Muscle of arm (tissue), 14 donors: ENCODE measurements around the gene SPACA9. TPM values are rescaled to one million over a fixed set of nuclear protein-coding genes. Genes with fewer than 3 reads are reported as not detected.

Experiments
- DNase-seq: peaks from one replicate; pipeline ENCODE4 v3.0.0-alpha.2; 2013
- long read RNA-seq, 11 donors: transcript quantifications; one replicate each; lab custom pipeline, GENCODE V29; 2026
- polyA plus RNA-seq, 12 donors: library from polyadenylated mRNA; unstranded; fragments of 120-200 nt; gene quantifications; one replicate each; pipeline ENCODE4 v1.2.1, GENCODE V29; 2013; ENCODE audit not compliant: insufficient read length in 12 of 12

The SPACA9 gene
- polyA plus RNA-seq: 1 to 10 TPM in 11 of 12 donors, not detected in 1; 1.6 to 6.5 (median 3.1) TPM
- long read RNA-seq, donor 1, partial matches to known transcripts: 0 of 2 reads
- long read RNA-seq, donor 1, other reads (novel, unspliced or antisense): 0 of 2 reads
- long read RNA-seq, donor 2: 0 reads
- long read RNA-seq, donor 3: 0 reads
- long read RNA-seq, donor 4, partial matches to known transcripts: 0 of 1 reads
- long read RNA-seq, donor 4, other reads (novel, unspliced or antisense): 0 of 1 reads
- long read RNA-seq, donor 5: 0 reads
- long read RNA-seq, donor 6, partial matches to known transcripts: 0 of 1 reads
- long read RNA-seq, donor 6, other reads (novel, unspliced or antisense): 0 of 1 reads
- long read RNA-seq, donor 7: 0 reads
- long read RNA-seq, donor 8: 0 reads
- long read RNA-seq, donor 9, partial matches to known transcripts: 0 of 3 reads
- long read RNA-seq, donor 9, other reads (novel, unspliced or antisense): 0 of 3 reads
- long read RNA-seq, donor 10, partial matches to known transcripts: 0 of 2 reads
- long read RNA-seq, donor 10, other reads (novel, unspliced or antisense): 0 of 2 reads
- long read RNA-seq, donor 11, partial matches to known transcripts: 0 of 1 reads
- long read RNA-seq, donor 11, other reads (novel, unspliced or antisense): 0 of 1 reads

DNA sequence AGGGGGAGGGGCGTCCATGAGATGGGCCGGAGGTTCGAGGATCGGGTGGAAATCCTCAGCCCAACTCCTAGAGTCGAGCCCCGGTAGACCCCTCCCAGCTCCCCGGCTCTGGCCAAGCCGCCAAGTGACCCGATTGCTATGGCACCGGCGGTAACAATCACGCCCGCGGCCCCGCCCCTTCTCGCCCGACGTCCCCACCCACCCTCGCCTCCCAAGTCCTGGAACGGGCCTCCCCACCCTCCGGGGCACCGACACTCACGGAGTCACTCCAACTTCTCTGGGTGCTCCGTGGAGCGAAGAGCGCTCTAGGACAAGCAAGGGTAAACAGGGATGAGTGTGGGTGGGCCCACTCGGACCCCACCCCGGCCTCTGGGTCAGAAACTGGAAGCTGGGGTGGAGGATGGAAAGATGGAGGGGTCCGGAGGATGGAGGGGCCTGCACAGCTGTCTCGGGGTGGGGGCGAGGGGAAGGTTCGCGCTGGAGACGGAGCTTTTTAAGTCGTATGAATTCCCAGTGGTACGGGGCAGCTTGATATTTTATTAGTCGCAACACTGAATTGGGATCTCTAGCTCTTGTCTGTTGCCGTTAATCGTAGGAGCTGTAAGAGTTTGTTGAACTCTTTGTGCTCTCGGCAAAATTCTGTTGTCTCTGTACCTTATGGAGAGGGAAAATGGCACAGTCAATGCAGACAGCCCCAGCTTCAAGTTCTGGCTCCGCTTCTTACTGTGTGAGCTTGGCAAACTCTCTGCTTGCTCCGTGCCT is at the start of gene SPACA9:
TSS of gene SPACA9 (plus strand) at position 204 of the 762 bp plus-strand sequence. CDS start 5,050 bp downstream, outside the sequence.
- peak; percentile 67 for DNase-seq

- no peak for DNase-seq
Observed at GRCh38 chr9:132832171-132832881, 46.4 kb upstream of the SPACA9 start.

GRCh38 chr9:132833550-132834121 is 45.1 kb upstream of the SPACA9 start:
- no peak for DNase-seq

DNA sequence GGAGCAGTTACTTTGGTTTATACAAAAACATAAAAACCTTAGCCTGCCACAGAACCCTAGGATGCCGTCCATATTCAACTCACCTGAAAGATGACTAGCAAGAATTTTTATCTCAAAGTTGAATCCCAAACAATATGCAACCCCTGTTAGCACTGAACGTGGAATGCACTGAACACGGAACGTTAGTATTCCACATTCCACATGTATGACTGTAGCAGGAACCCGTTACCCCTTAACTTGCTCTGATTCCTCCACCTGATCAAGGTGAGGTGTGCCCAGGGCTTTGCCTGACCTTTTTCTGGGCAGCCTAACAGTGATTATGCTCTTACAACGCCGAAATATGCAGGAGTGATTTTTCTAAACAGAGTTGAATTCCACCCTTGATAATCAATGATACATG is 44.4 kb upstream of the SPACA9 start:
- DNase-seq: no peak

DNA sequence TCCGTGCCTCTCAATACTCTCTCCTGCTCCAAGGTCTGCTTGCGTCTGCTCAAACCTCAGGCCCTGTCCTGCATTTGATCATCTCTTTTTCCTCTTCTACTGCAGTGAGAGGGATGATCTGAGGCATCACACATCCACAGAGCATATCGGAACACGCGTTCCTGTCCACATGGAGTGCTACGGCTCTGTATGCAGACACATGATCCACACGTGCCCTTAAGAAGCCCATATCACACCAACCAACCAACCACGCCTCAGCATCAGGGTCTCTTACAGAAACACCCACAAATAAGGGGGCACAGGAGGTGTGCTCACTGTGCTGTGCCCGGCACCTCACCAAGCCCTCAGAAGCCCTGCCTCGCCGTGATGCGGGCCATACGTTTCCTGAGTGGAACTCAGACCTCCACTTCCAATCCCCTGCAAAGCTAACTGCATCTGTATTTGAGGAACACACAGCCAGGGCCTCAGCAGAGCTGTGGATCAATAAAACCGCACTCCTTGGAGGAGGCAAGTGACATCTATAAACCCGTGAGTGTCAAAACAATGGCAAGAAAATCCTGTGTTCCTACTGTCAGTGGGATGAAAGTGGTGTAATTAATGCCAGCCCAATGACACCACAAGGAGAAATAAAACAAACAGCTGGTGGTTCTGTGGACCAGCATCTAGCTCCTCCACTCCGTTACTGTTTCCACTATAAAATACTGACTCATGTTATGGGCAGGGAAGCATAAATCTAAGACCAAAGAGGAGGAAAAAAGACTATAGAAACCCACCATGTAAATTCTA is 41.0 kb upstream of the SPACA9 start:
- no peak for DNase-seq

DNA sequence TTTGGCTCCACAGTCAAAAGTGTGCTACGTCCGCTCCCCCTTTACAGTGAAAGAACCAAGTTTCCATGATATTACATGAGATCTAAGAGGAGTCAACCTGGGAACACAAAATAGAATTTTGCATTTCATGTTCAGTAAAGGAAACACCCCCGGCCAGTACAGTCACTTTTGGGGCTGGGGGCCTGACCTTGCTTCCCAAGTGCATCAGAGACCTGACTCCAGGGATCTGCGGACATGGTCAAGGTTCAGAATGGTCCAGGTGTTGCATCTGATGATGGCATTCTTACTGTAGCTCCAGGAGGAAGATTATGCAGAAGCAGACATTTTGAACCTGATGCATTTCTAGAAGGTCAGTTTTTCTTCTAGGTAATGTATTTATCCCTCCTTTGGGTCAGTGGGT is 40.4 kb upstream of the SPACA9 start:
- no peak for DNase-seq

DNA sequence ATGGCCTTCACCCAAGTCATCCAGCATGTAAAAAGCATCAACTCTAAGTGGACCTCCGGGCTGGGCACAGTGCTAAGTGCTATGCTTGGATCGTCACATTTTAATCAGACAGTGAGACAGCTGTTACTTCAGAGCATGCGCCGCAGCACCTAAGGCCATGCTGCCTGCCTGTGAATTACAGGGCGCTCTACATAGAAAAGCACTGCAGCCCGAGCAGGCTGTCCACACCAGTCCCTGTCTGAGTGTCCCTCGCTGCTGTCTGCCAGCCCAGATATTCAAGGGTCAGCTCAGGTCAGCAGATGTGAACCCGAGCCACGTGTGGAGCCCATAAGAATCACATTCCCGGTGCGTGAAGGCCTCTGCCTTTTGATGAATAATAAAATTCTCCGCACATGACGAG is 37.7 kb upstream of the SPACA9 start:
- no peak for DNase-seq

GRCh38 chr9:132842124-132843044 is 36.3 kb upstream of the SPACA9 start:
- no peak for DNase-seq

DNA sequence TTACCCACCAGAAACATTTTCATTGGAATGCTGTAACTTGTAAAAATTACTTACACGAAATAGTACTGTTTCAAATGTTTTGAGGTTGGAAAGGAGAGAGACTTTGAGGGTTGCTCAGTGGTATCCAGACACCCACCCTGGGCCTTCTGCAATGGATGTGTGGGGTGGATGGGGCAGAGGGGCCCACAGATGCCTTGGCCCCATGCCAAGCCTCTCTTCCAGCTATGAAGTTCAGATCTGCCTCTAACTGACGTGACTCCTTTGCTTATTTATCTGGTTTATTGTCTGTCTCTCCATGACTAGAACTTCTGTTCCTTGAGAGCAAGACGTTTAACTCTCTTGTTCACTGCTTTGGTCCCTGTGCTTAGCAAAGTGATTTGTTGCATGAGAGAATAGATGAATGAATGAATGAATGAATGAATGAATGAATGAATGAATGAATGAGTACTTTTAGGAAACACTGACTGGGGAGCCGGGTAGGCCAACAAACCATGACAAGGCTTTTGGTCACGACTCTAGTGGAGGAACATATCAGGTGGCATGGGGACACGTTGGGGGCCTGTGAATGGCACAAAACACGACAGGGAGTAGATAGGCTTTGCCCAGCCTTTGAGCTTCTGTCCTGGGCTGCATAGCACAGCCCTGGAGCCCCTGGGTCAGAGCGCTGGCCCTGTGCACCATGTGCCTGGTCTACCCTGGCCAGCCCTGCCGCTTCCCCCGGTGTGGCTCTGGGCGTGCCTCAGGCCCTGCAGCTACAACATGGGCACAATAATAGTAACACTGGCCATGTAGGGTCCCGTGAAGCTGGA is 32.4 kb upstream of the SPACA9 start:
- no peak for DNase-seq

- DNase-seq: no peak
Observed at GRCh38 chr9:132846918-132847515, 31.7 kb upstream of the SPACA9 start.

GRCh38 chr9:132849185-132849706 is 29.5 kb upstream of the SPACA9 start:
- DNase-seq: no peak

DNA sequence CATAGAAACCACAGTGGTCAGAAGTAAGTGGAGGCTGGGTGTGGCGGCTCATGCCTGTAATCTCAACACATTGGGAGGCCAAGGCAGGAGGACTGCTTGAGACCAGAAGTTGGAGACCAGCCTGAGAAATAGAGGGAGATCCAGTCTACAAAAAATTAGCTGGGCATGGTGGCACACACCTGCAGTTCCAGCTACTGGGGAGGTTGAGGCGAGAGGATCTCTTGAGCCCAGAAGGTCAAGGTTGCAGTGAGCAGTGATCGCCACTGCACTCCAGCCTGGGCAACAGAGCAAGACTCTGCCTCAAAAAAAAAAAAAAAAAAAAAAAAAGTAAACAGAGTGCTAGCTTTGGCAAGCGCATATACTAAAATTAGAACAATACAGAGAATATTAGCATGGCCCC is 25.2 kb upstream of the SPACA9 start:
- no peak for DNase-seq

DNA sequence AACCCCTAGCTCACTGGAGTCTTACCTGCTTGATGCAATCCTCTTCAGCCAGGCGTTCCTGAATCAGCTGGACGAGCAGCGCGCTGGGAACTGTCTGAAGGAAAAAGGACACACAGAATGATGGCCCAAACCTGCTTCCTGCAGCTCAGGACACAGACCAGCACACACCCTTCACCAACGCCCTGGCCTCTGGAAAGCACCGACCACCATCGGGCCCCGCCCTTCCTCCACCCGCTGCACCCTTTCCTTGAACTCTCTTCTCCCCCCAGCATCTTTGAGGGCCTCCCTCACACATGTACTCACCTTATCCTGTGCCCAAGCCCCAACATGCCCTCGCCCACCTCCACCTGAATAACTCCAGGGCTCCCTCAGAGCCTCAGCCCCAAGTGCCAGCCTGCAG is 23.9 kb upstream of the SPACA9 start:
- DNase-seq: no peak

DNA sequence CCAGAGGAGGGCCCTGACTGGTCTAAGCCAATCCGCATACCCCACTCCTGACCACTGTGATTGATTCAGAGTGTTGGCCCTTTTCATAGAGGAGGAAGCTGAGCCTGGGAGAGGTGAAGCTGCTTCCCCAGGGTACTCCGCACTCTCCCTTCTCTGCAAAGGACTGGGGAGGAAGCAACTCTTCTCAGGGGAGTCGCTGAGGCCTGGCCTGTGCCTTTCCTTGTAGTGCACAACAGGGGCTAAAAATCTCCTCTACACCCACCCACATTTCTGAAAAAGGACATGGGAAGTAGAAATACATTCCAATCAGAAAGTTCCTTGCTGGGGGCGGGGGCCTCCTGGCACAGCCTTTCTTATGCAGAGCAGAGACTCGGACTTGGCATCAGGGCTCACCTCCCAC is 22.8 kb upstream of the SPACA9 start:
- DNase-seq: no peak

GRCh38 chr9:132857031-132857430 is 21.7 kb upstream of the SPACA9 start:
- DNase-seq: peak; percentile 80

DNA sequence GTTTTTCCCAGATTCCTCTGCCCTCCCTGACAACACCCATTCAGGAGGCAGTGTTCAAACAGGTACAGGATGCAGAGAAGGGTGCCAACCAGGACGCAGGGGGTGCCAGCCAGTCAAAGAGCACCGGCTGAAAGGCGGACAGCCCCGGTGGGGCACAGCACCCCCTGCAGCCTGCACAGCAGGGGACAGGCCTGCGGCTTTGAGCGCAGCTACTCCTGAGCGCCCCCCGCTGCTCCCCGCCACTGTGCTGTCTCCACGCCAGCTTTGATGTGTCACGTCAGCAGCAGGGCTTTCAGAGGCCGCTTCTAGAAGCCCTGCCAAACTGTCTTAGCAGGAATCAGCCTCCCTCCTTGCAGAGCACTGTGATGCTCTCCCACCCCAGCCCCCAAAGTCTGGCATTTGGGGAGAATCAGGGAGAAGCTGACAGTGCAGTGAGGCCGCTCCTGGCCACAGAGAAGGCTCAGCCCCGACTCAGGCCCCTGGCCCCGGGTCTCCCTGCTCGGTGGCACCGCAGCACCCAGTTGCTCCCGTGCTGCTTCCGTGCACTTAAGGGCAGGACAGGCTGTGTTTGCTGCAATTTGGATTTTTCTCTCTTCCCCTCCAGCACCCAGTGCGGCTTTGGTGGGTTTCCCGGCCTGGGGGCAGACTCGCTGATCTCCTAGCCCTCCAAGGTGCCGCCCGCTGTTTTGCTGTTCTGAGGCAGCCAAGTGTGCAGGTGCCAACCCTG is 20.9 kb upstream of the SPACA9 start:
- DNase-seq: no peak

GRCh38 chr9:132858751-132859150 is 19.9 kb upstream of the SPACA9 start:
- DNase-seq: peak; percentile 24
